ENCODE measurements around the gene HDAC9.

The HDAC9 gene

DNA sequence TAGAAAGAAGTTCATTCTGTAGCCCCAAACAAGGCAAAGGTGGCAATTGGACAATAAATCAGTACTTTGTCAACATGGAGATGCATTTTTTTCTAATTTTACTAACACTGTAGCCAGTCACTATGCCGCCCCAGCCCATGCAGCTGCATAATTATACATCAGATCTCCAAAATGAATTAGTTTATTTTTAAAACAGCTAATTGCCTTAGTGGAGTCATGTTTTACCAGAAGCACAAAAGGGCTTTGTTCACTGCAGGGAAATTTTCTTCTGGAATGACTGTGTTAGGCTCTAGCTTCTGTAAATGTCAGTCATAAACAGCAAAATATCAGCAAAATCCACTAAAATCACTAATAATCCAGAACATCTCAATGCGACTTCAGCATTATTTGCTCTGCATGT lies 20.1 kb upstream of the HDAC9 start:
- Histone ChIP-seq H3K9ac (no peak overlapping the region), H3K4me1 (ENCODE audit: low read depth, poor library complexity, severe bottlenecking) (peaks cover 10% of the 10 kb centered on the region), H3K27ac (no peak overlapping the region), H4K20me1 (ENCODE audit: insufficient read depth) (no peaks in the 10 kb centered on the region), H3K79me2 (ENCODE audit: insufficient read depth, low read depth) (no peaks in the 10 kb centered on the region), H2AFZ (ENCODE audit: low read depth) (no peak overlapping the region), H3K36me3 (ENCODE audit: insufficient read depth) (no peaks in the 10 kb centered on the region), H3K27me3 (ENCODE audit: insufficient read depth, low read depth) (no peaks in the 10 kb centered on the region), H3K4me3 (IDR thresholded peaks at IDR 0.05; ENCODE audit: insufficient read depth, low read depth, low read length) (no peak overlapping the region), H3K4me2 (no peak overlapping the region)
- TF ChIP-seq, protein P1, sequence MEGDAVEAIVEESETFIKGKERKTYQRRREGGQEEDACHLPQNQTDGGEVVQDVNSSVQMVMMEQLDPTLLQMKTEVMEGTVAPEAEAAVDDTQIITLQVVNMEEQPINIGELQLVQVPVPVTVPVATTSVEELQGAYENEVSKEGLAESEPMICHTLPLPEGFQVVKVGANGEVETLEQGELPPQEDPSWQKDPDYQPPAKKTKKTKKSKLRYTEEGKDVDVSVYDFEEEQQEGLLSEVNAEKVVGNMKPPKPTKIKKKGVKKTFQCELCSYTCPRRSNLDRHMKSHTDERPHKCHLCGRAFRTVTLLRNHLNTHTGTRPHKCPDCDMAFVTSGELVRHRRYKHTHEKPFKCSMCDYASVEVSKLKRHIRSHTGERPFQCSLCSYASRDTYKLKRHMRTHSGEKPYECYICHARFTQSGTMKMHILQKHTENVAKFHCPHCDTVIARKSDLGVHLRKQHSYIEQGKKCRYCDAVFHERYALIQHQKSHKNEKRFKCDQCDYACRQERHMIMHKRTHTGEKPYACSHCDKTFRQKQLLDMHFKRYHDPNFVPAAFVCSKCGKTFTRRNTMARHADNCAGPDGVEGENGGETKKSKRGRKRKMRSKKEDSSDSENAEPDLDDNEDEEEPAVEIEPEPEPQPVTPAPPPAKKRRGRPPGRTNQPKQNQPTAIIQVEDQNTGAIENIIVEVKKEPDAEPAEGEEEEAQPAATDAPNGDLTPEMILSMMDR (conservative IDR thresholded peaks at IDR 0.05; ENCODE audit: low read depth, low read length), result no peak

DNA sequence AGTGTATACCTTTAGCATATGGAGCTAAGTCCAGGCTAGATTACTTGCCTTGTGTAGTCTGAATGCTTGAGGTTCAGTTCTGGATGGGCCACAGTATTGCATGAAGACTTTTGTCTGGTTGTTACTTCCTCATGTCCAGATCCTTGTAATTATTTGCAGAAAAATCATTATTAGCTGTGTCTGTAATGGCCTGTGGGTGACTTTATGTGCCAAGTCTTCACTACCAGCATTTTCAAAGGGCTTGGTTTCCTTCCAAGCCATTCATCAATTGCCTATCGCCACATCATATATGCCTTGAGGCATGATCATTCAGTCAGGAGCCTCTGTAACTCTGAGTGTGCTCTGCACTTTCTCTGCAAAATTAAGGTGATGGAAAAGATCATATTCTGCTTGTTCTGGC lies 13.8 kb upstream of the HDAC9 start:
- no peaks in the 10 kb centered on the region for H3K36me3 ChIP-seq (ENCODE audit: insufficient read depth)
- no peaks in the 10 kb centered on the region for H3K27me3 ChIP-seq (ENCODE audit: insufficient read depth, low read depth)
- no peak overlapping the region for H3K4me2 ChIP-seq
- TF ChIP-seq, protein P1 (conservative IDR thresholded peaks at IDR 0.05; ENCODE audit: low read depth, low read length), result no peak
- H3K4me3 ChIP-seq (IDR thresholded peaks at IDR 0.05; ENCODE audit: insufficient read depth, low read depth, low read length), result no peak overlapping the region
- H2AFZ ChIP-seq (ENCODE audit: low read depth), result no peak overlapping the region
- H3K79me2 ChIP-seq (ENCODE audit: insufficient read depth, low read depth), result no peaks in the 10 kb centered on the region
- H3K27ac ChIP-seq, result no peak overlapping the region
- no peak overlapping the region for H3K9ac ChIP-seq
- H3K4me1 ChIP-seq (ENCODE audit: low read depth, poor library complexity, severe bottlenecking), result no peaks in the 10 kb centered on the region
- H4K20me1 ChIP-seq (ENCODE audit: insufficient read depth), result no peaks in the 10 kb centered on the region

DNA sequence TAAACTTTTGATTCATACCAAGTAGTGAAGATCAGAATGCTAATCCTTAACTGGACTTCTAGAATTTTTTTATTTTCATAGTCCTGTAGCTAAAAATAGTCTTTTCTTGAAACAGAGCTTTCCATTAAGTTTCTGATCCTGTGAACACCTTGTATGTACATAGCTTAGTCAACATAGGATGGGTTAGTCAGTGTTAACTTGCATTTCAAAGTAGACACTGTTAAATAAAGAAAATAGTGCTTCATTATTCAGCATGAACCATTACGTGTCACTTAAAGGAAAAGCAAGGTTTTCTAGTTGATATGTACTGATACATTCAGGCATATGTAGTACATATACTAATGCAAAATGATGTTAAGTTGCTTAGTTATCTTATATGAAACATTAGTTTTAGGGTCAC lies 7.5 kb upstream of the HDAC9 start:
- TF ChIP-seq, protein P1 (conservative IDR thresholded peaks at IDR 0.05; ENCODE audit: low read depth, low read length), result no peak
- no peak overlapping the region for H2AFZ ChIP-seq (ENCODE audit: low read depth)

DNA sequence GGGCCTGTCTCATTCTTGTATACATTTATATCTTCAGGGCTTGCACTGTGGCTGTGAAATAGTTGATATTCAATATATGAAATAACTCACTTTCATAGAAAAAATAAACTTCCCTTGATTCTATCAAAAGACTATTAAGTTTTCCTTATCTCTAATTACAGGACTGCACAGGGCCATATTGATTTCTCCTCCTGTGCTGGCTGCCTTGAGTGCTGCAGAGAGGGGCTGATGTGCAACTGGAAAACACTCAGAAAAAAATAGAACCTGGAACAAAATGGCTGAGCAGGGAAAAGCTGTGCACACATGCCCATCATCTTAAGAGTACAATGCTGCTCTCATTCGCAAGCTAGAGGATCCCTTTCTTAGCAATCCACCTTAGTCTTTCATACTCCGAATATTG lies 5.9 kb upstream of the HDAC9 start:
- no peak overlapping the region for H3K4me3 ChIP-seq (IDR thresholded peaks at IDR 0.05; ENCODE audit: insufficient read depth, low read depth, low read length)

More for the DNA sequence above, 7.5 kb upstream of the HDAC9 start:
- Histone ChIP-seq H4K20me1 (ENCODE audit: insufficient read depth) (no peaks in the 10 kb centered on the region), H3K36me3 (ENCODE audit: insufficient read depth) (no peaks in the 10 kb centered on the region), H3K27ac (no peak overlapping the region), H3K79me2 (ENCODE audit: insufficient read depth, low read depth) (no peaks in the 10 kb centered on the region), H3K4me1 (ENCODE audit: low read depth, poor library complexity, severe bottlenecking) (peaks cover 3% of the 10 kb centered on the region), H3K9ac (no peak overlapping the region), H3K4me2 (no peak overlapping the region), H3K4me3 (IDR thresholded peaks at IDR 0.05; ENCODE audit: insufficient read depth, low read depth, low read length) (no peak overlapping the region), H3K27me3 (ENCODE audit: insufficient read depth, low read depth) (no peaks in the 10 kb centered on the region)

More for the DNA sequence above, 5.9 kb upstream of the HDAC9 start:
- H3K27me3 ChIP-seq (ENCODE audit: insufficient read depth, low read depth), result no peaks in the 10 kb centered on the region
- no peak overlapping the region for H3K27ac ChIP-seq
- H3K9ac ChIP-seq, result no peak overlapping the region
- TF ChIP-seq, protein P1 (conservative IDR thresholded peaks at IDR 0.05; ENCODE audit: low read depth, low read length), result no peak
- H3K79me2 ChIP-seq (ENCODE audit: insufficient read depth, low read depth), result no peaks in the 10 kb centered on the region
- H2AFZ ChIP-seq (ENCODE audit: low read depth), result no peak overlapping the region
- peaks cover 19% of the 10 kb centered on the region for H3K4me1 ChIP-seq (ENCODE audit: low read depth, poor library complexity, severe bottlenecking)
- H3K36me3 ChIP-seq (ENCODE audit: insufficient read depth), result no peaks in the 10 kb centered on the region
- no peaks in the 10 kb centered on the region for H4K20me1 ChIP-seq (ENCODE audit: insufficient read depth)
- no peak overlapping the region for H3K4me2 ChIP-seq
